DMS 273 (cell line): Measurements from ENCODE around the gene NUP88.

Experiments
- DNase-seq: peaks from one replicate; lab custom pipeline; 2025; ENCODE audit not compliant: unreplicated experiment; lab: John Stamatoyannopoulos, UW

The NUP88 gene

GRCh38 chr17:5361426-5361825 lies 58.0 kb downstream of the NUP88 start:
- DNase-seq = no peak

DNA sequence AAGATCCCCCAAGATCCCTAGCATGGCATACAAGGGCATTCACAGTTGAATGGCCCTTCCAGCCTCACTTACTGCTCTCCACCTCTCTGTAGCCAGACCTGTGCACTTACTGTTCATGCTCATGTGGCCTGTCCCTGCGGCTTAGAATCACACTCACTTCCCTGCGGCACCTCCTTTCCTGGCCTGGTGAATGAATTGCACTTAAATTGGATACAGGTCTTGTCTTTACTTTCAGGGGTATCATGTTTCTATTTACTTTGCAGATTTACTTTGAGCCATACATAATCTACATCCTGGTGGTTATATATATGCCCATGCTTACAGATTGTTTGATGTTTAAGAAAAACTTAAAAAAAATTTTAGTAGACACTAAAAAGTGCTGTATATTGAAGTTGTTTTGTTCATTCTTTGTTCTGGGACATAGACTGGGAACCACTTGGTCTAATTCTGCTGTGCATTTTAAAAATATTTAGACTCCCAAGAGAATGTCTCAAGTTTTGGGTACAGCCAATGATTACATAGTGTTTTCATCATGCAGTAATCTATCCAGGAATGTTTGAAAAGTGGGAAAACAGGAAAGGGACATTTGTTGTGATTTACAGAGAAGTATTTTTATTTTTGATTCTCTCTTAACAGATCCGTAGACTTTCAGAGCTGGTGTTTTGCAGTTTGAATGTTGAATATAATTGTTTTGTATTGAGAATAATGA lies 63.9 kb downstream of the NUP88 start:
- no peak for DNase-seq

GRCh38 chr17:5354886-5355415 lies 64.5 kb downstream of the NUP88 start:
- DNase-seq = no peak

- DNase-seq = no peak
Observed at GRCh38 chr17:5354310-5354709, 65.2 kb downstream of the NUP88 start.

GRCh38 chr17:5352681-5353289 lies 66.7 kb downstream of the NUP88 start:
- DNase-seq = no peak

GRCh38 chr17:5344914-5345313 lies 74.5 kb downstream of the NUP88 start:
- DNase-seq = no peak
